NB4 (cell line): Measurements from ENCODE around the gene ZNF212.

Experiments
- DNase-seq: peaks from one replicate; pipeline ENCODE4 v3.0.0; 2010; ENCODE audit warnings: low read depth
- H3K4me3 ChIP-seq: one replicate; pipeline ENCODE4 v1.5.1; 2011; ENCODE audit warnings: mild to moderate bottlenecking, low read depth, low read length, moderate library complexity
- MYC ChIP-seq: IDR thresholded peaks from 2 replicates; pipeline ENCODE4 v1.6.1; 2011; ENCODE audit warnings: low read depth, low read length
- POLR2A ChIP-seq: IDR thresholded peaks from 2 replicates; pipeline ENCODE4 v1.6.1; 2011; ENCODE audit warnings: mild to moderate bottlenecking; ENCODE audit not compliant: insufficient read length; ENCODE audit errors: extremely low read depth
- TF ChIP-seq, protein P1 (sequence below): IDR thresholded peaks from one replicate; pipeline ENCODE4 v1.5.1; 2012; ENCODE audit warnings: low read depth, low read length
- TF ChIP-seq, protein P2 (sequence below): IDR thresholded peaks from 2 replicates; pipeline ENCODE4 v1.6.1; 2011; ENCODE audit warnings: low read depth, low read length

The ZNF212 gene

DNA sequence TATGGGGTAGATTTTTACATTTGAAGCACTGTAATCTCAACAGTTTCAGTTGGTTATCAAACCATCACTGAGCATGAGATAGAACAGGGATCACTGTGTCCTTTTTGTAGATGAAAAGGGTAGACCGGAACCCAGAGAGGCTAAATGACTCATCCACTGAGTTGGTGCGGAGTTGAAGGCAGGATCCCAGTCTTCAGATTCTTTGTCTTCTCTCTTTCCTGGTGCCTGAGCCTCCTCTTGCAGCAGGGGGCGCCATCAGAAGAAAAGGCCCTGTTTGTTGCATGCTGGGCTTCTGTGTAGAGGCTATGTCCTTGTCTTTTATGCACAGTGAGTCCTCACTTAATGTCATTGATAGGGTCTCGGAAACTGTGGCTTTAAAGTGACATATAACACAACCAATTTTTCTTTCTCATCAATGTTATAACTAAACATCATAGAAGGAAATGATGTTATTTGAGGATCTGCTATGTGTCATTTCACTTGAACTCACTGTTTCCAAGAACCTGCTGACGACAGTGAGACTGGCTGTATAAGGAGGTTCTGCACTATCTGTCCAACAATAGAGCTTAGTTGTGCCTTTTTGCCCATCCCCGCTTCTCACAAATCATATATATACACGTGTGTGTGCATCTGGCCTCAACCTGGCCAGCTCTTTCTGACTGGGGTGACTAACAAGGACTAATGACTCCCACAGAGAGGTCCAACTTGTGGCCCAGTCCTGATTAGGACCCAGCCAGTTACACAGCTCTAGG lies 29.8 kb upstream of the ZNF212 start:
- H3K4me3 ChIP-seq, result no peak overlapping the region
- TF ChIP-seq, protein P1, sequence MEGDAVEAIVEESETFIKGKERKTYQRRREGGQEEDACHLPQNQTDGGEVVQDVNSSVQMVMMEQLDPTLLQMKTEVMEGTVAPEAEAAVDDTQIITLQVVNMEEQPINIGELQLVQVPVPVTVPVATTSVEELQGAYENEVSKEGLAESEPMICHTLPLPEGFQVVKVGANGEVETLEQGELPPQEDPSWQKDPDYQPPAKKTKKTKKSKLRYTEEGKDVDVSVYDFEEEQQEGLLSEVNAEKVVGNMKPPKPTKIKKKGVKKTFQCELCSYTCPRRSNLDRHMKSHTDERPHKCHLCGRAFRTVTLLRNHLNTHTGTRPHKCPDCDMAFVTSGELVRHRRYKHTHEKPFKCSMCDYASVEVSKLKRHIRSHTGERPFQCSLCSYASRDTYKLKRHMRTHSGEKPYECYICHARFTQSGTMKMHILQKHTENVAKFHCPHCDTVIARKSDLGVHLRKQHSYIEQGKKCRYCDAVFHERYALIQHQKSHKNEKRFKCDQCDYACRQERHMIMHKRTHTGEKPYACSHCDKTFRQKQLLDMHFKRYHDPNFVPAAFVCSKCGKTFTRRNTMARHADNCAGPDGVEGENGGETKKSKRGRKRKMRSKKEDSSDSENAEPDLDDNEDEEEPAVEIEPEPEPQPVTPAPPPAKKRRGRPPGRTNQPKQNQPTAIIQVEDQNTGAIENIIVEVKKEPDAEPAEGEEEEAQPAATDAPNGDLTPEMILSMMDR, result peak; percentile 94
- no peak for TF ChIP-seq POLR2A
- peak; percentile 74 for DNase-seq

DNA sequence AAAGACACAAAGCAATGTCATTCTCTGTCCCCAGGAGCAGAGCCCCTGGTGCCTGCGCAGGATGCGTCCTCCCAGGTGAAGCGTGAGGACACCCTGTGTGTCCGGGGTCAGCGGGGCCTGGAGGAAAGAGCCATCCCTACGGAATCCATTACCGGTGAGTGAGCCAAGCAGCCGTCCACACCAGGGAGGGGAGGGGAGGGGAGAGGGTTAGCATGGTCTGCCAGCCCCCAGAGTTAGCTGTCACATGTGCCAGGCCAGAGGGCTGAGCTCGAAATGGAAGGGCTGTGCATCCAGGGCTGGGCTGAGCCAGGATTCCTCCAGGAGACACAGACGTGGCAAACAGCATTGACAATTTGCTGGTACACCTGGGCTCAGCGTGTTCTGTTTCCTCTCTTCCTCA lies 28.9 kb upstream of the ZNF212 start:
- TF ChIP-seq POLR2A, result no peak
- TF ChIP-seq, protein P1, result no peak
- no peak for TF ChIP-seq MYC
- TF ChIP-seq, protein P2, sequence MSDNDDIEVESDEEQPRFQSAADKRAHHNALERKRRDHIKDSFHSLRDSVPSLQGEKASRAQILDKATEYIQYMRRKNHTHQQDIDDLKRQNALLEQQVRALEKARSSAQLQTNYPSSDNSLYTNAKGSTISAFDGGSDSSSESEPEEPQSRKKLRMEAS, result no peak
- no peak overlapping the region for H3K4me3 ChIP-seq
- no peak for DNase-seq

DNA sequence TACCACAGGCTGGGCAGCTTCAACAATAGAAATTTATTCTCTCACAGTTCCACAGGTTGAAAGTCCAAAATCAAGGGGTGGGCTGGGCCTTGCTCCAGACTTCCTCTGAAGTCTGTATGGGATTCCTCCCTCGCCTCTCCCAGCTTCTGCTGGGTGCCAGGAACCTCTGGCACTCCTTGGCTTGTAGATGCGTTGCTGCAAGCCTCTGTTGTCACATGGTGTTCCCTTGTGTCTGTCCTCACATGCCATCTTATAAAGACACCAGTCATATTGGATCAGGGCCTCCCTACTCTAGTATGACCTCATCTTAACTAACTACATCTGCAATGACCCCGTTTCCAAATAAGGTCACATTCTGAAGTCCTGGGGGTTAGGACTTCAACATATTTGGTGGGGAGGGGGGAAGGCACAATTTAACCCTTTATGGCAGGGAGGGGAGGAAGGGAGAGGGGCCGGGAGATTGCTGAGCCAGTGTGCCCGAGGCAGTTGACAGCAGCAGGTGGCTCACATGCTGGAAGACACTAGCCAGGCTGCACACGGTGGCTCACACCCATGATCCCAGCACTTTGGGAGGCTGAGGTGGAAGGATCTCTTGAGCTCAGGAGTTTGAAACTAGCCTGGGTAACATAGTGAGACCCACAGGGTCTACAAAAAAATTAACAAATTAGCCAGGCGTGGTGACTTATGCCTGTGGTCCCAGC lies 25.3 kb upstream of the ZNF212 start:
- TF ChIP-seq, protein P2, result no peak
- no peak for TF ChIP-seq MYC
- TF ChIP-seq POLR2A, result no peak
- TF ChIP-seq, protein P1, result no peak
- DNase-seq, result no peak
- H3K4me3 ChIP-seq, result no peak overlapping the region

DNA sequence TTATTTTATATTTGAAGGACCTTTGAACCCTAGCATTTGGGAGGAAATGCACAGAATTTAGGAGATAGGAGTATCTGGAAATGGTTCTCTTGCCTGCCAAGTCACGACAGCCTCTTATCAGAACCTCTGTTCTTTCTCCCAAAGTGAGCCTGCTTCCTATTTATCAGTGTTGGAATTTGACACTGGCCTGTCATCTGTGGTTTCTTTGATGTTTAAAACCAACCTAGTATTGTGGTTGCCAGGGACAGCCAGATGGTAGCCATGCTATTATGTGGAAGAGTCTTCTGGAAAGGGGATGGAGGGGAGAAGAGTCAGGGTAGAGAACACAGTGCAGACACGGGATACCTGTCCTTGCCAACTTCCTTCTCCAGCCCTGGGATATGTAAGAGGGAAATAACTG lies 23.0 kb upstream of the ZNF212 start:
- TF ChIP-seq MYC (no peak), POLR2A (no peak)
- TF ChIP-seq, protein P1, result no peak
- TF ChIP-seq, protein P2, result no peak
- H3K4me3 ChIP-seq, result no peak overlapping the region
- DNase-seq, result no peak

DNA sequence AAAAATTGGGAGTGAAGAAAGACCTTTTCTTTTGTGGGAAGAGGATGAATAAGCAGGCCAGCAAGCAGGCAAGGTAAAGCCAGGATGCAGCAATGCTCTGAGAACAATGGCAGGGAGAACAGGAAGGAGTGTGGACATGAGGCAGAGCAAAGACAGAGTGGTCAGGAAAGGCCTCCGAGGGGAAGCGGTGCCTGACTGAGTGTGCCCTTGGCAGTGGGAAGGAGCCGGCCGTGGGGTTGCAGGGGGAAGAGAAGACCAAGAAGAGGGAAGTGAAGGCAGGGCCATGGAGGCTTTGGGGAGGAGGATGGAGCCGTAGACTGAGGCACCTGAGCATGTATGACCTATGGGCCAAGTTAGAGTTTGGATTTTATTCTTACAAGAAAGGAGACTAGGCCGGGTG lies 21.9 kb upstream of the ZNF212 start:
- TF ChIP-seq POLR2A, result no peak
- TF ChIP-seq, protein P2, result no peak
- TF ChIP-seq MYC, result no peak
- TF ChIP-seq, protein P1, result no peak
- DNase-seq, result no peak
- H3K4me3 ChIP-seq, result no peak overlapping the region
